Measurements from ENCODE around the gene LSS.

DNA sequence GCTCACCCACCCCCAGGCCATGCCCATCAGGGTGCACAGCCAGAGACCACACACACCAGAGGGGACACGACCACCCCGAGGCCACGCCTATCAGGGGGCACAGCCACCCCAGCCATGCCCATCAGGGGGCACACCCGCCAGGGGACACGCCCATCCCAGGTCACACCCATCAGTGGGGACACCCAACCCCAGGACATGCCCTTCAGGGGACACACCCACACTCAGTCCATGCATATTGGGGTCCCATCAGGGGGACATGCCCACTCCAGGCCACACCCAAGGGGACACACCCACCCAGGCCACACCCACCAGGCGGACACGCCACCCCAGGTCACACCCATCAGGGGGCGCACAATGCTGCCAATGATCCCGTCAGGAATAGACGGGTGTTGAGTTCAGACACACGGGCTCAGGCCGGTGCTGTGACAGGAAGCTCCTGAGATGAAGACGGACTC lies 36.1 kb upstream of the LSS start:
- no peak for TF ChIP-seq EZH2 (optimal IDR thresholded peaks at IDR 0.05; ENCODE audit: low read depth, low read length)
- TF ChIP-seq, protein P1, sequence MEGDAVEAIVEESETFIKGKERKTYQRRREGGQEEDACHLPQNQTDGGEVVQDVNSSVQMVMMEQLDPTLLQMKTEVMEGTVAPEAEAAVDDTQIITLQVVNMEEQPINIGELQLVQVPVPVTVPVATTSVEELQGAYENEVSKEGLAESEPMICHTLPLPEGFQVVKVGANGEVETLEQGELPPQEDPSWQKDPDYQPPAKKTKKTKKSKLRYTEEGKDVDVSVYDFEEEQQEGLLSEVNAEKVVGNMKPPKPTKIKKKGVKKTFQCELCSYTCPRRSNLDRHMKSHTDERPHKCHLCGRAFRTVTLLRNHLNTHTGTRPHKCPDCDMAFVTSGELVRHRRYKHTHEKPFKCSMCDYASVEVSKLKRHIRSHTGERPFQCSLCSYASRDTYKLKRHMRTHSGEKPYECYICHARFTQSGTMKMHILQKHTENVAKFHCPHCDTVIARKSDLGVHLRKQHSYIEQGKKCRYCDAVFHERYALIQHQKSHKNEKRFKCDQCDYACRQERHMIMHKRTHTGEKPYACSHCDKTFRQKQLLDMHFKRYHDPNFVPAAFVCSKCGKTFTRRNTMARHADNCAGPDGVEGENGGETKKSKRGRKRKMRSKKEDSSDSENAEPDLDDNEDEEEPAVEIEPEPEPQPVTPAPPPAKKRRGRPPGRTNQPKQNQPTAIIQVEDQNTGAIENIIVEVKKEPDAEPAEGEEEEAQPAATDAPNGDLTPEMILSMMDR (IDR thresholded peaks at IDR 0.05; ENCODE audit: low read length): no peak

Data from MM.1S (cell line).